Sigmoid colon (tissue), 3 donors: ENCODE results near the gene CR1.

Experiments used
- CTCF ChIP-seq, 4 experiments: fragments of 450-650 bp in 3 of 4; fragments of 200-600 bp in 1 of 4; IDR thresholded peaks; one replicate each; pipeline ENCODE4 v1.5.1; 2016 to 2019; ENCODE audit warnings: antibody characterized with exemption in 4 of 4, mild to moderate bottlenecking in 3 of 4, moderate library complexity in 2 of 4
- POLR2A ChIP-seq, 2 donors: fragments of 450-650 bp; IDR thresholded peaks; one replicate each; pipeline ENCODE4 v1.6.1; 2016; ENCODE audit warnings: antibody characterized with exemption in 2 of 2, mild to moderate bottlenecking in 2 of 2, moderate library complexity in 2 of 2

GRCh38 chr1:207628776-207629175, 132.8 kb downstream of the CR1 start:
- TF ChIP-seq CTCF (IDR thresholded peaks at IDR 0.05): no peak
- no peak for TF ChIP-seq POLR2A (IDR thresholded peaks at IDR 0.05)
